ENCODE results near the gene HBE1. TPM values are rescaled to one million over a fixed set of nuclear protein-coding genes. Genes with fewer than 3 reads are reported as not detected.
A peak's percentile ranks its signal among the peaks of the same experiment; 100 is the strongest.

Gene HBE1
- total and polyA plus RNA-seq, 2 experiments from 2014 or later = not detected

GRCh38 chr11:5288906-5289550, 19.3 kb upstream of the HBE1 start:
- Histone ChIP-seq H3K36me3 (ENCODE audit: low read depth) (no peaks in the 10 kb centered on the region), H3K4me3 (peak overlapping the region; percentile 7; the same call in 1 of the 2 replicates), H3K79me2 (ENCODE audit: insufficient read depth) (no peaks in the 10 kb centered on the region), H3K9me2 (ENCODE audit: insufficient read depth) (no peaks in the 10 kb centered on the region), H4K20me1 (ENCODE audit: insufficient read depth) (no peaks in the 10 kb centered on the region), H3K4me2 (ENCODE audit: unreplicated experiment) (peak overlapping the region; percentile 13), H3K27ac (peak overlapping the region; percentile 58), H3K4me1 (ENCODE audit: insufficient read depth) (peaks cover 29% of the 10 kb centered on the region), H3K27me3 (replicated peaks; ENCODE audit: insufficient read depth) (no peaks in the 10 kb centered on the region), H3K9me3 (ENCODE audit: low read depth) (no peaks in the 10 kb centered on the region), H2AFZ (peak overlapping the region; percentile 66; the same call in 1 of the 2 replicates), H3F3A (ENCODE audit: insufficient read depth) (peaks cover 19% of the 10 kb centered on the region), H3K9ac (no peak overlapping the region)
- TF ChIP-seq EZH2 (IDR thresholded peaks at IDR 0.05; ENCODE audit: insufficient read depth, poor library complexity, severe bottlenecking) = no peak
- no peak for TF ChIP-seq EZH2phosphoT487 (IDR thresholded peaks at IDR 0.05; ENCODE audit: insufficient read depth, low read depth)
- in situ Hi-C loops (cut with MboI) = no loop called here
- WGBS, 2 experiments (ENCODE audit: low coverage in 1 of 2, low lambda C conversion rate in 2 of 2, missing lambda C conversion rate in 2 of 2) = 83 to 91% methylated on average over 6 of the region's 6 CpGs
- peak; percentile 60 for DNase-seq

DNA sequence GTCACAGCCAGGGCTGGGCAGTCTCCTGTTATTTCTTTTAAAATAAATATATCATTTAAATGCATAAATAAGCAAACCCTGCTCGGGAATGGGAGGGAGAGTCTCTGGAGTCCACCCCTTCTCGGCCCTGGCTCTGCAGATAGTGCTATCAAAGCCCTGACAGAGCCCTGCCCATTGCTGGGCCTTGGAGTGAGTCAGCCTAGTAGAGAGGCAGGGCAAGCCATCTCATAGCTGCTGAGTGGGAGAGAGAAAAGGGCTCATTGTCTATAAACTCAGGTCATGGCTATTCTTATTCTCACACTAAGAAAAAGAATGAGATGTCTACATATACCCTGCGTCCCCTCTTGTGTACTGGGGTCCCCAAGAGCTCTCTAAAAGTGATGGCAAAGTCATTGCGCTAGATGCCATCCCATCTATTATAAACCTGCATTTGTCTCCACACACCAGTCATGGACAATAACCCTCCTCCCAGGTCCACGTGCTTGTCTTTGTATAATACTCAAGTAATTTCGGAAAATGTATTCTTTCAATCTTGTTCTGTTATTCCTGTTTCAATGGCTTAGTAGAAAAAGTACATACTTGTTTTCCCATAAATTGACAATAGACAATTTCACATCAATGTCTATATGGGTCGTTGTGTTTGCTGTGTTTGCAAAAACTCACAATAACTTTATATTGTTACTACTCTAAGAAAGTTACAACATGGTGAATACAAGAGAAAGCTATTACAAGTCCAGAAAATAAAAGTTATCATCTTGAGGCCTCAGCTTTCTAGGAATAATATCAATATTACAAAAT, 18.6 kb upstream of the HBE1 start:
- H3K27me3 ChIP-seq (replicated peaks; ENCODE audit: insufficient read depth) = no peaks in the 10 kb centered on the region
- no peaks in the 10 kb centered on the region for H3K9me2 ChIP-seq (ENCODE audit: insufficient read depth)
- no peaks in the 10 kb centered on the region for H3K9me3 ChIP-seq (ENCODE audit: low read depth)
- peaks cover 29% of the 10 kb centered on the region for H3K4me1 ChIP-seq (ENCODE audit: insufficient read depth)
- in situ Hi-C loops (cut with MboI) = no loop called here
- no peak overlapping the region for H3K4me3 ChIP-seq
- H3K9ac ChIP-seq = no peak overlapping the region
- 62 to 66% methylated on average over 7 of the region's 7 CpGs for WGBS, 2 experiments (ENCODE audit: low coverage in 1 of 2, low lambda C conversion rate in 2 of 2, missing lambda C conversion rate in 2 of 2)
- no peak for TF ChIP-seq EZH2 (IDR thresholded peaks at IDR 0.05; ENCODE audit: insufficient read depth, poor library complexity, severe bottlenecking)
- no peak for TF ChIP-seq EZH2phosphoT487 (IDR thresholded peaks at IDR 0.05; ENCODE audit: insufficient read depth, low read depth)
- H3K27ac ChIP-seq = no peak overlapping the region
- H3K79me2 ChIP-seq (ENCODE audit: insufficient read depth) = no peaks in the 10 kb centered on the region
- no peaks in the 10 kb centered on the region for H3K36me3 ChIP-seq (ENCODE audit: low read depth)
- H2AFZ ChIP-seq = peak overlapping the region; percentile 18; the same call in 1 of the 2 replicates
- H3F3A ChIP-seq (ENCODE audit: insufficient read depth) = peaks cover 19% of the 10 kb centered on the region
- no peak overlapping the region for H3K4me2 ChIP-seq (ENCODE audit: unreplicated experiment)
- peak; percentile 54 for DNase-seq
- H4K20me1 ChIP-seq (ENCODE audit: insufficient read depth) = no peaks in the 10 kb centered on the region

- Histone ChIP-seq H3K27ac (no peak overlapping the region), H3K4me1 (ENCODE audit: insufficient read depth) (peaks cover 29% of the 10 kb centered on the region), H3K9ac (no peak overlapping the region), H4K20me1 (ENCODE audit: insufficient read depth) (no peaks in the 10 kb centered on the region), H3K36me3 (ENCODE audit: low read depth) (no peaks in the 10 kb centered on the region), H3K4me3 (no peak overlapping the region), H3K9me2 (ENCODE audit: insufficient read depth) (no peaks in the 10 kb centered on the region), H3K4me2 (ENCODE audit: unreplicated experiment) (no peak overlapping the region), H3K27me3 (replicated peaks; ENCODE audit: insufficient read depth) (no peaks in the 10 kb centered on the region), H3K79me2 (ENCODE audit: insufficient read depth) (no peaks in the 10 kb centered on the region), H2AFZ (no peak overlapping the region), H3K9me3 (ENCODE audit: low read depth) (no peaks in the 10 kb centered on the region), H3F3A (ENCODE audit: insufficient read depth) (peaks cover 22% of the 10 kb centered on the region)
- TF ChIP-seq EZH2 (IDR thresholded peaks at IDR 0.05; ENCODE audit: insufficient read depth, poor library complexity, severe bottlenecking) (no peak), EZH2phosphoT487 (IDR thresholded peaks at IDR 0.05; ENCODE audit: insufficient read depth, low read depth) (no peak)
- WGBS, 2 experiments (ENCODE audit: low coverage in 1 of 2, low lambda C conversion rate in 2 of 2, missing lambda C conversion rate in 2 of 2) = 64 to 74% methylated on average over 3 of the region's 3 CpGs
- in situ Hi-C loops (cut with MboI) = no loop called here
- no peak for DNase-seq
Observed at GRCh38 chr11:5286901-5287300, 17.2 kb upstream of the HBE1 start.

- H3F3A ChIP-seq (ENCODE audit: insufficient read depth) = peaks cover 27% of the 10 kb centered on the region
- no peaks in the 10 kb centered on the region for H3K36me3 ChIP-seq (ENCODE audit: low read depth)
- no peak overlapping the region for H3K9ac ChIP-seq
- peaks cover 29% of the 10 kb centered on the region for H3K4me1 ChIP-seq (ENCODE audit: insufficient read depth)
- in situ Hi-C loops (cut with MboI) = no loop called here
- no peaks in the 10 kb centered on the region for H3K9me2 ChIP-seq (ENCODE audit: insufficient read depth)
- H4K20me1 ChIP-seq (ENCODE audit: insufficient read depth) = no peaks in the 10 kb centered on the region
- no peak overlapping the region for H3K4me3 ChIP-seq
- TF ChIP-seq EZH2phosphoT487 (IDR thresholded peaks at IDR 0.05; ENCODE audit: insufficient read depth, low read depth) (no peak), EZH2 (IDR thresholded peaks at IDR 0.05; ENCODE audit: insufficient read depth, poor library complexity, severe bottlenecking) (no peak)
- DNase-seq = no peak
- no peak overlapping the region for H3K27ac ChIP-seq
- no peaks in the 10 kb centered on the region for H3K9me3 ChIP-seq (ENCODE audit: low read depth)
- no peak overlapping the region for H3K4me2 ChIP-seq (ENCODE audit: unreplicated experiment)
- no peaks in the 10 kb centered on the region for H3K79me2 ChIP-seq (ENCODE audit: insufficient read depth)
- H2AFZ ChIP-seq = no peak overlapping the region
- no peaks in the 10 kb centered on the region for H3K27me3 ChIP-seq (replicated peaks; ENCODE audit: insufficient read depth)
- WGBS, 2 experiments (ENCODE audit: low coverage in 1 of 2, low lambda C conversion rate in 2 of 2, missing lambda C conversion rate in 2 of 2) = 35 to 67% methylated on average over 1 of the region's 1 CpG
Observed at GRCh38 chr11:5286351-5286750, 16.6 kb upstream of the HBE1 start.

All from GM23248 (cell line).